GM23338 (cell line): Measurements from ENCODE around the gene BFSP2. TPM values are rescaled to one million over a fixed set of nuclear protein-coding genes. Genes with fewer than 3 reads are reported as not detected.

Experiments used
- ATAC-seq: fragments of 200-7000 bp; cut with Tn5 transposase; 3 replicates; pipeline ENCODE4 v1.9.1; 2020
- DNase-seq: peaks from one replicate; pipeline ENCODE4 v3.0.0-alpha.2; 2015; ENCODE audit warnings: low spot score
- H2AFZ ChIP-seq: fragments of 200-600 bp; sonication (generic); 2 replicates; pipeline ENCODE4 v1.8.0; 2016; ENCODE audit warnings: antibody characterized with exemption, mild to moderate bottlenecking, moderate library complexity
- H3F3A ChIP-seq: fragments of 200-600 bp; sonication (generic); replicated peaks from 2 replicates; pipeline ENCODE4 v1.8.0; 2017; ENCODE audit warnings: antibody characterized with exemption, mixed run types, low read depth
- H3K27ac ChIP-seq: fragments of 200-600 bp; sonication (generic); 2 replicates; pipeline ENCODE4 v1.6.1; 2016; ENCODE audit warnings: low read depth
- H3K27me3 ChIP-seq: fragments of 200-600 bp; sonication (generic); 2 replicates; pipeline ENCODE4 v1.8.0; 2016; ENCODE audit warnings: mild to moderate bottlenecking, mixed run types, moderate library complexity; ENCODE audit not compliant: insufficient read depth
- H3K36me3 ChIP-seq: fragments of 200-600 bp; sonication (generic); 2 replicates; pipeline ENCODE4 v1.8.0; 2016; ENCODE audit warnings: mild to moderate bottlenecking; ENCODE audit not compliant: insufficient read depth
- H3K4me1 ChIP-seq: fragments of 200-600 bp; sonication (generic); 2 replicates; pipeline ENCODE4 v1.8.0; 2016; ENCODE audit warnings: mild to moderate bottlenecking, moderate library complexity; ENCODE audit not compliant: insufficient read depth
- H3K4me2 ChIP-seq: fragments of 200-600 bp; sonication (generic); 2 replicates; pipeline ENCODE4 v1.7.1; 2017; ENCODE audit warnings: mixed run types
- H3K4me3 ChIP-seq: fragments of 200-600 bp; sonication (generic); 2 replicates; pipeline ENCODE4 v1.6.1; 2016; ENCODE audit warnings: mixed run types
- H3K79me2 ChIP-seq: fragments of 200-600 bp; sonication (generic); replicated peaks from 2 replicates; pipeline ENCODE4 v1.8.0; 2017; ENCODE audit warnings: mild to moderate bottlenecking; ENCODE audit not compliant: insufficient read depth
- H3K9me2 ChIP-seq: fragments of 200-600 bp; sonication (generic); 2 replicates; pipeline ENCODE4 v1.8.0; 2017; ENCODE audit not compliant: insufficient read depth
- H4K20me1 ChIP-seq: fragments of 200-600 bp; sonication (generic); replicated peaks from 2 replicates; pipeline ENCODE4 v1.8.0; 2017; ENCODE audit warnings: mild to moderate bottlenecking; ENCODE audit not compliant: insufficient read depth
- H3K27ac Mint-ChIP-seq: 2 replicates; pipeline ENCODE4 v1.8.0; 2020; ENCODE audit warnings: inconsistent platforms, mild to moderate bottlenecking, moderate library complexity, mixed read lengths
- H3K27me3 Mint-ChIP-seq: 3 replicates; pipeline ENCODE4 v1.8.0; 2022; ENCODE audit warnings: low read depth, mild to moderate bottlenecking, moderate library complexity, mixed read lengths, inconsistent platforms; ENCODE audit not compliant: insufficient read depth, poor library complexity
- H3K36me3 Mint-ChIP-seq: 3 replicates; pipeline ENCODE4 v1.8.0; 2021; ENCODE audit warnings: low read depth, mild to moderate bottlenecking, inconsistent platforms, moderate library complexity, mixed read lengths
- H3K4me1 Mint-ChIP-seq: 3 replicates; pipeline ENCODE4 v1.8.0; 2020; ENCODE audit warnings: mild to moderate bottlenecking, inconsistent platforms, mixed read lengths
- H3K4me3 Mint-ChIP-seq: 3 replicates; pipeline ENCODE4 v1.8.0; 2021; ENCODE audit warnings: moderate library complexity, mild to moderate bottlenecking, inconsistent platforms, mixed read lengths
- H3K9me3 Mint-ChIP-seq: 3 replicates; pipeline ENCODE4 v1.8.0; 2020; ENCODE audit warnings: moderate library complexity, mild to moderate bottlenecking, inconsistent platforms, mixed read lengths
- CREB1 ChIP-seq: fragments of 250-450 bp; sonication (Bioruptor Pico); IDR thresholded peaks from 2 replicates; pipeline ENCODE4 v1.5.0; 2020; ENCODE audit warnings: low read depth, mild to moderate bottlenecking, moderate library complexity
- CTCF ChIP-seq, 2 experiments: fragments of 200-600 bp in 1 of 2; sonication (generic) in 1 of 2; conservative IDR thresholded peaks; 2 replicates each; pipeline versions ENCODE4 v1.5.1 to v1.6.1; 2016 to 2017; ENCODE audit warnings: antibody characterized with exemption in 2 of 2, low read depth in 2 of 2, mild to moderate bottlenecking in 2 of 2, moderate library complexity in 1 of 2
- ETS1 ChIP-seq: IDR thresholded peaks from 2 replicates; pipeline ENCODE4 v1.6.1; 2016; ENCODE audit warnings: antibody characterized with exemption
- EZH2 ChIP-seq: fragments of 200-600 bp; sonication (generic); IDR thresholded peaks from one replicate; pipeline ENCODE4 v1.8.0; 2017; ENCODE audit warnings: antibody characterized with exemption, mild to moderate bottlenecking, low read depth; ENCODE audit not compliant: unreplicated experiment
- EZH2phosphoT487 ChIP-seq: fragments of 200-600 bp; sonication (generic); IDR thresholded peaks from one replicate; pipeline ENCODE4 v1.8.1; 2018; ENCODE audit warnings: antibody characterized with exemption; ENCODE audit not compliant: unreplicated experiment
- JUNB ChIP-seq: IDR thresholded peaks from one replicate; pipeline ENCODE4 v1.6.1; 2016; ENCODE audit warnings: antibody characterized with exemption; ENCODE audit not compliant: unreplicated experiment
- POLR2AphosphoS5 ChIP-seq: IDR thresholded peaks from 2 replicates; pipeline ENCODE4 v1.6.1; 2016; ENCODE audit warnings: antibody characterized with exemption, low read depth
- REST ChIP-seq: IDR thresholded peaks from one replicate; pipeline ENCODE4 v1.6.1; 2018; ENCODE audit warnings: antibody characterized with exemption; ENCODE audit not compliant: unreplicated experiment
- polyA plus RNA-seq: library from polyadenylated mRNA; unstranded; fragments of >200 nt; fragmentation: Nextera tagmentation; extraction: Ambion mirVana; gene quantifications from 2 replicates; pipeline ENCODE4 v1.2.1, GENCODE V29; 2016
- total RNA-seq: library from RNA; depleted of rRNA; stranded (reverse); fragments of >200 nt; shearing (Covaris generic); gene quantifications from 2 replicates; pipeline ENCODE4 v1.2.3, GENCODE V29; 2014

Gene BFSP2
- total and polyA plus RNA-seq, 2 experiments from 2014 or later, result not detected

- Mint-ChIP-seq H3K4me3 (no peak overlapping the region), H3K27ac (no peak overlapping the region), H3K4me1 (peaks cover 16% of the 10 kb centered on the region; the same call in 2 of the 3 replicates), H3K36me3 (peaks cover 5% of the 10 kb centered on the region; the same call in 1 of the 3 replicates), H3K27me3 (peaks cover 2% of the 10 kb centered on the region), H3K9me3 (no peaks in the 10 kb centered on the region)
- Histone ChIP-seq H2AFZ (no peak overlapping the region), H4K20me1 (no peaks in the 10 kb centered on the region), H3F3A (no peaks in the 10 kb centered on the region), H3K4me2 (no peak overlapping the region), H3K9me2 (no peaks in the 10 kb centered on the region), H3K4me1 (no peaks in the 10 kb centered on the region; the same call in 1 of the 2 replicates), H3K27ac (no peak overlapping the region), H3K4me3 (no peak overlapping the region), H3K27me3 (no peaks in the 10 kb centered on the region), H3K79me2 (no peaks in the 10 kb centered on the region), H3K36me3 (no peaks in the 10 kb centered on the region)
- TF ChIP-seq REST, result no peak
- no peak for TF ChIP-seq JUNB
- no peak for TF ChIP-seq EZH2phosphoT487
- no peak for TF ChIP-seq ETS1
- TF ChIP-seq CREB1 (CRISPR knock-in tag), result no peak
- no peak for TF ChIP-seq POLR2AphosphoS5
- no peak for ATAC-seq
- no peak for DNase-seq
Measured at GRCh38 chr3:133383741-133384140, 16.1 kb upstream of the BFSP2 start.

GRCh38 chr3:133384331-133385027, 15.4 kb upstream of the BFSP2 start:
- H4K20me1 ChIP-seq, result no peaks in the 10 kb centered on the region
- Mint-ChIP-seq H3K4me3 (no peak overlapping the region), H3K36me3 (peaks cover 5% of the 10 kb centered on the region; the same call in 1 of the 3 replicates), H3K27me3 (peaks cover 2% of the 10 kb centered on the region), H3K9me3 (no peaks in the 10 kb centered on the region), H3K27ac (no peak overlapping the region), H3K4me1 (peaks cover 16% of the 10 kb centered on the region; the same call in 2 of the 3 replicates)
- H3F3A ChIP-seq, result no peaks in the 10 kb centered on the region
- H3K27ac ChIP-seq, result no peak overlapping the region
- H3K79me2 ChIP-seq, result no peaks in the 10 kb centered on the region
- no peaks in the 10 kb centered on the region for H3K36me3 ChIP-seq
- no peaks in the 10 kb centered on the region; the same call in 1 of the 2 replicates for H3K4me1 ChIP-seq
- no peak overlapping the region for H3K4me2 ChIP-seq
- ATAC-seq (peak; percentile 98), DNase-seq (peak; percentile 87)
- H3K9me2 ChIP-seq, result no peaks in the 10 kb centered on the region
- TF ChIP-seq CTCF (conservative IDR thresholded peaks at IDR 0.05; ENCODE audit: low read depth in 2 of 2) (peak; percentile 87 to 98), EZH2 (no peak)
- H3K4me3 ChIP-seq, result no peak overlapping the region
- no peaks in the 10 kb centered on the region for H3K27me3 ChIP-seq
- no peak overlapping the region for H2AFZ ChIP-seq
